OCI-LY3 (cell line): ENCODE measurements around the gene NOP9.

ENCODE experiments used
- H2AFZ ChIP-seq: fragments of 200-600, 300-600 bp; shearing (Covaris generic); 2 replicates; pipeline ENCODE4 v1.6.0; 2014; ENCODE audit warnings: antibody characterized with exemption, low read depth, low read length
- H3K27ac ChIP-seq: fragments of 200-600, 300-600 bp; sonication (generic); 2 replicates; pipeline ENCODE4 v1.5.1; 2014; ENCODE audit warnings: mild to moderate bottlenecking, low read length, moderate library complexity, mixed read lengths
- H3K27me3 ChIP-seq: fragments of 200-600, 300-600 bp; sonication (generic); 2 replicates; pipeline ENCODE4 v1.6.1; 2014; ENCODE audit warnings: low read depth, low read length, mixed read lengths
- H3K36me3 ChIP-seq: fragments of 200-600, 300-600 bp; sonication (generic); replicated peaks from 2 replicates; pipeline ENCODE3; 2014; ENCODE audit warnings: low read depth, low read length, mixed read lengths
- H3K4me1 ChIP-seq: fragments of 300-600, 200-600 bp; sonication (generic); 2 replicates; pipeline ENCODE4 v1.6.1; 2014; ENCODE audit warnings: low read length, mixed read lengths
- H3K4me2 ChIP-seq: fragments of 200-600, 300-600 bp; sonication (generic); 2 replicates; pipeline ENCODE4 v1.6.1; 2014; ENCODE audit warnings: low read length, mixed read lengths
- H3K4me3 ChIP-seq: fragments of 300-600, 200-600 bp; sonication (generic); 2 replicates; pipeline ENCODE4 v1.5.1; 2014; ENCODE audit warnings: antibody characterized with exemption, mild to moderate bottlenecking, low read length, moderate library complexity
- H3K79me2 ChIP-seq: fragments of 300-600, 200-600 bp; shearing (Covaris generic); 2 replicates; pipeline ENCODE4 v1.6.1; 2014; ENCODE audit warnings: mild to moderate bottlenecking, low read length, mixed read lengths
- H3K9ac ChIP-seq: fragments of 300-600, 200-600 bp; shearing (Covaris generic); 2 replicates; pipeline ENCODE4 v1.6.0; 2014; ENCODE audit warnings: mild to moderate bottlenecking, low read length, moderate library complexity
- H3K9me3 ChIP-seq: fragments of 200-600, 300-600 bp; shearing (Covaris generic); 2 replicates; pipeline ENCODE4 v1.6.1; 2014; ENCODE audit warnings: low read length, mixed read lengths; ENCODE audit not compliant: insufficient read depth
- H4K20me1 ChIP-seq: fragments of 200-600, 300-600 bp; sonication (generic); 2 replicates; pipeline ENCODE4 v1.6.1; 2016; ENCODE audit warnings: low read length, mixed read lengths; ENCODE audit not compliant: insufficient read depth
- CTCF ChIP-seq: fragments of 200-600, 300-600 bp; sonication (generic); IDR thresholded peaks from 2 replicates; pipeline ENCODE4 v1.5.1; 2014; ENCODE audit warnings: antibody characterized with exemption, low read length, low read depth
- EZH2phosphoT487 ChIP-seq: fragments of 200-600 bp; shearing (Covaris generic); IDR thresholded peaks from 2 replicates; pipeline ENCODE4 v1.6.1; 2018; ENCODE audit warnings: antibody characterized with exemption, mixed run types, low read depth

Gene NOP9

GRCh38 chr14:24270537-24271133 lies 29.0 kb upstream of the NOP9 start:
- H3K79me2 ChIP-seq = no peaks in the 10 kb centered on the region
- peak overlapping the region; percentile 90 for H3K4me3 ChIP-seq
- peak overlapping the region; percentile 88 for H3K27ac ChIP-seq
- H3K4me1 ChIP-seq = peaks cover 38% of the 10 kb centered on the region
- H3K27me3 ChIP-seq = no peaks in the 10 kb centered on the region
- H3K9ac ChIP-seq = peak overlapping the region; percentile 98
- H3K4me2 ChIP-seq = peak overlapping the region; percentile 83
- H2AFZ ChIP-seq = no peak overlapping the region
- H4K20me1 ChIP-seq = no peaks in the 10 kb centered on the region
- no peak for TF ChIP-seq EZH2phosphoT487
- no peak for TF ChIP-seq CTCF
- peaks cover 2% of the 10 kb centered on the region for H3K36me3 ChIP-seq
- no peaks in the 10 kb centered on the region for H3K9me3 ChIP-seq

GRCh38 chr14:24271134-24271833 lies 28.4 kb upstream of the NOP9 start, which contains the start of gene RABGGTA:
Gene RABGGTA (minus strand): TSS chr14:24271597. CDS start chr14:24271115, 482 bp downstream.
- Histone ChIP-seq H3K9ac (peak within 1 kb of the TSS; percentile 98), H3K4me1 (peaks cover 38% of the 10 kb centered on the region), H3K4me3 (peak within 1 kb of the TSS; percentile 90), H3K27ac (peak within 1 kb of the TSS; percentile 88), H3K9me3 (no peaks in the 10 kb centered on the region), H3K79me2 (no peaks in the 10 kb centered on the region), H2AFZ (peak within 1 kb of the TSS; percentile 58; the same call in 1 of the 2 replicates), H3K4me2 (peak within 1 kb of the TSS; percentile 83), H3K36me3 (peaks cover 2% of the 10 kb centered on the region), H4K20me1 (no peaks in the 10 kb centered on the region), H3K27me3 (no peaks in the 10 kb centered on the region)
- TF ChIP-seq CTCF (peak; percentile 66), EZH2phosphoT487 (no peak)

- Histone ChIP-seq H3K4me1 (peaks cover 38% of the 10 kb centered on the region), H4K20me1 (no peaks in the 10 kb centered on the region), H3K79me2 (no peaks in the 10 kb centered on the region), H3K27ac (no peak overlapping the region), H3K9me3 (no peaks in the 10 kb centered on the region), H3K27me3 (no peaks in the 10 kb centered on the region), H3K4me2 (peak overlapping the region; percentile 83), H2AFZ (peak overlapping the region; percentile 39; the same call in 1 of the 2 replicates), H3K4me3 (peak overlapping the region; percentile 90), H3K9ac (peak overlapping the region; percentile 98), H3K36me3 (peaks cover 2% of the 10 kb centered on the region)
- TF ChIP-seq CTCF (no peak), EZH2phosphoT487 (no peak)
Measured at GRCh38 chr14:24271834-24272263, 27.8 kb upstream of the NOP9 start.

GRCh38 chr14:24272467-24272866 lies 27.2 kb upstream of the NOP9 start:
- no peaks in the 10 kb centered on the region for H3K36me3 ChIP-seq
- H4K20me1 ChIP-seq = no peaks in the 10 kb centered on the region
- no peak overlapping the region for H2AFZ ChIP-seq
- peaks cover 38% of the 10 kb centered on the region for H3K4me1 ChIP-seq
- H3K79me2 ChIP-seq = no peaks in the 10 kb centered on the region
- H3K27ac ChIP-seq = no peak overlapping the region
- TF ChIP-seq CTCF (no peak), EZH2phosphoT487 (no peak)
- no peak overlapping the region for H3K4me3 ChIP-seq
- no peaks in the 10 kb centered on the region for H3K9me3 ChIP-seq
- H3K4me2 ChIP-seq = peak overlapping the region; percentile 83; the same call in 1 of the 2 replicates
- H3K27me3 ChIP-seq = no peaks in the 10 kb centered on the region
- no peak overlapping the region for H3K9ac ChIP-seq
